WTC11 (cell line): ENCODE results near the gene PYCARD. TPM values are rescaled to one million over a fixed set of nuclear protein-coding genes. Genes with fewer than 3 reads are reported as not detected.
A peak's percentile ranks its signal among the peaks of the same experiment; 100 is the strongest.

Experiments
- ATAC-seq: fragments of 200-7000 bp; cut with Tn5 transposase; 2 replicates; pipeline ENCODE4 v1.10.0; 2021; ENCODE audit warnings: mild to moderate bottlenecking, moderate library complexity
- CTCF ChIA-PET: fragments of 300-600 bp; sonication (Branson Sonifier 250); formaldehyde crosslinking; loops from one replicate; lab custom pipeline; 2021; ENCODE audit warnings: antibody characterized with exemption; lab: Charles Lee
- POLR2A ChIA-PET: fragments of 350-600 bp; sonication (Branson Sonifier 250); formaldehyde crosslinking; loops from one replicate; lab custom pipeline; 2021; ENCODE audit warnings: antibody characterized with exemption; lab: Charles Lee
- DNase-seq: peaks from one replicate; pipeline ENCODE4 v3.0.0; 2021; ENCODE audit warnings: low spot score
- H3K27ac Mint-ChIP-seq: 2 replicates; pipeline ENCODE4 v1.8.0; 2021; ENCODE audit warnings: mixed read lengths
- H3K27me3 Mint-ChIP-seq: 2 replicates; pipeline ENCODE4 v1.8.0; 2021; ENCODE audit warnings: low read depth, mild to moderate bottlenecking, moderate library complexity, mixed read lengths
- H3K36me3 Mint-ChIP-seq: 2 replicates; pipeline ENCODE4 v1.8.0; 2021; ENCODE audit warnings: mixed read lengths
- H3K4me1 Mint-ChIP-seq: 2 replicates; pipeline ENCODE4 v1.8.0; 2022; ENCODE audit warnings: mixed read lengths
- H3K4me3 Mint-ChIP-seq: 2 replicates; pipeline ENCODE4 v1.8.0; 2021; ENCODE audit warnings: mild to moderate bottlenecking, moderate library complexity, mixed read lengths
- H3K9me3 Mint-ChIP-seq: 2 replicates; pipeline ENCODE4 v1.8.0; 2021; ENCODE audit warnings: mixed read lengths
- CREB1 ChIP-seq: sonication (generic); formaldehyde crosslinking; IDR thresholded peaks from 2 replicates; pipeline ENCODE4 v1.8.0; 2023; ENCODE audit warnings: mild to moderate bottlenecking, missing genetic modification reagents
- NFATC4 ChIP-seq: fragments of 250-450 bp; sonication (Bioruptor Pico); IDR thresholded peaks from 2 replicates; pipeline ENCODE4 v1.9.0; 2021; ENCODE audit warnings: mild to moderate bottlenecking
- PREB ChIP-seq: sonication (generic); formaldehyde crosslinking; IDR thresholded peaks from 2 replicates; pipeline ENCODE4 v1.8.1; 2022; ENCODE audit warnings: mild to moderate bottlenecking, missing genetic modification reagents, moderate library complexity, borderline replicate concordance
- ZNF416 ChIP-seq: fragments of 250-450 bp; sonication (Bioruptor Pico); IDR thresholded peaks from 2 replicates; pipeline ENCODE4 v1.9.0; 2021; ENCODE audit warnings: mild to moderate bottlenecking, inconsistent platforms
- total RNA-seq: library from RNA; stranded (reverse); gene quantifications from 3 replicates; pipeline ENCODE4 v1.2.3, GENCODE V29; 2021
- TF ChIP-seq, protein P1 (sequence below): fragments of 250-450 bp; sonication (Bioruptor Pico); IDR thresholded peaks from 2 replicates; pipeline ENCODE4 v1.9.0; 2021; ENCODE audit warnings: mild to moderate bottlenecking
- TF ChIP-seq, protein P2 (sequence below): sonication (generic); formaldehyde crosslinking; IDR thresholded peaks from 2 replicates; pipeline ENCODE4 v1.8.1; 2023; ENCODE audit warnings: mild to moderate bottlenecking, missing genetic modification reagents, moderate library complexity
- TF ChIP-seq, protein P3 (sequence below): sonication (generic); formaldehyde crosslinking; IDR thresholded peaks from 2 replicates; pipeline ENCODE4 v1.8.1; 2023; ENCODE audit warnings: mild to moderate bottlenecking, missing genetic modification reagents, moderate library complexity

The PYCARD gene
- total RNA-seq, 1 experiment from 2014 or later: 35.2 TPM

- peak overlapping the region; percentile 47; the same call in 1 of the 2 replicates for H3K27ac Mint-ChIP-seq
- no peak overlapping the region for H3K4me3 Mint-ChIP-seq
- ATAC-seq (no peak), DNase-seq (no peak)
- H3K4me1 Mint-ChIP-seq: peaks cover 14% of the 10 kb centered on the region
- no peaks in the 10 kb centered on the region for H3K27me3 Mint-ChIP-seq
- H3K9me3 Mint-ChIP-seq: no peaks in the 10 kb centered on the region
- TF ChIP-seq NFATC4 (CRISPR knock-in tag) (0 out of 2 replicates have a peak, but pooled peaks have one; percentile 33), ZNF416 (no peak)
- TF ChIP-seq, all 79 proteins: peak for 1
- H3K36me3 Mint-ChIP-seq: peaks cover 99% of the 10 kb centered on the region
- POLR2A ChIA-PET: interaction anchor here (0.8 to 1.1 kb wide), 3 partner anchors 9 to 10 kb away, joined by 3 to 4 read pairs (median 4); partner anchors contain the start of gene FUS
- CTCF ChIA-PET: interaction anchor here (0.7 kb wide), 1 partner anchor 12 kb away, joined by 3 read pairs; no protein-coding TSS in a partner anchor
Measured at GRCh38 chr16:31189412-31189778, 13.2 kb downstream of the PYCARD start.

DNA sequence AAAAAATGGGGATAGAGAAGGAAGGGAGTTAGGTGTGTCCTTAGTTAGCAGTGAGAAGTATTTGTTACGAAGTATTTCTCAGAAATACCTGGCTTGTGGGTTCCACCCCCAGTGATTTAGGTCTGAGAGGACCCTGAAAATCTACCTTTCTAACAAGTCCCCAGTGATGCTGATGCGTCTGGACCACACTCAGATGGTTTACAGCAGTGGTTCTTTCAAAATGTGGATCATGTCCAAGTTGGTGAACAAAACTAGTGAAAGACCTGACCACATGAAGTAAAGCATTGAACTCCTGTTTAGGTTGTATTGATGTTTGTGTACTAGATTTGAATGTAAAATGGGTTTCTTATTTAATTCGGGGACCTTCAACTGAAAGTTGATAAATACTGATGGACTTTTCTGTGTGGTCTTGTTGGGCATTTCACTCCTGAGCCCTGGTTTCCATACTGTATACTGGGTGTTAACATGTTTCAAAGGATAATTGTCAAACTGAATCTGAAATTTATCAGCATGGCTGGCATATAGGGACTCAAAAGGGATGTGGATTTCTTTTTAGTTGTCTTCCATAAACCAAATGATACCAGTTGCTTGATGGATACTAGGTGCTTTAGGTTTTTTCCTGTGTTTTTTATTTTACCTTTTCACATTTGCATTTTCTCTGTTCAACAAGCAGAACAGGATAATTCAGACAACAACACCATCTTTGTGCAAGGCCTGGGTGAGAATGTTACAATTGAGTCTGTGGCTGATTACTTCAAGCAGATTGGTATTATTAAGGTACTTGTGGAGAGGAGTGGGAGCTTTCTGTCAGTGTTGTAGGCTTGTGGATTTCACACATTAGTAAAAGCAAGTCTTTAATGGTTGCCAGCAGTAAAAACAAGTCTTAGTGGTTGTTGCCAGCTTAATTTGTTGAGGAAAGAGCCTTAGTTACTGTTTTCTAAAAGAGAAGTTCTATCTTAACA lies 13.8 kb downstream of the PYCARD start:
- H3K4me1 Mint-ChIP-seq: peaks cover 17% of the 10 kb centered on the region
- TF ChIP-seq PREB (CRISPR knock-in tag): no peak
- TF ChIP-seq, protein P1, sequence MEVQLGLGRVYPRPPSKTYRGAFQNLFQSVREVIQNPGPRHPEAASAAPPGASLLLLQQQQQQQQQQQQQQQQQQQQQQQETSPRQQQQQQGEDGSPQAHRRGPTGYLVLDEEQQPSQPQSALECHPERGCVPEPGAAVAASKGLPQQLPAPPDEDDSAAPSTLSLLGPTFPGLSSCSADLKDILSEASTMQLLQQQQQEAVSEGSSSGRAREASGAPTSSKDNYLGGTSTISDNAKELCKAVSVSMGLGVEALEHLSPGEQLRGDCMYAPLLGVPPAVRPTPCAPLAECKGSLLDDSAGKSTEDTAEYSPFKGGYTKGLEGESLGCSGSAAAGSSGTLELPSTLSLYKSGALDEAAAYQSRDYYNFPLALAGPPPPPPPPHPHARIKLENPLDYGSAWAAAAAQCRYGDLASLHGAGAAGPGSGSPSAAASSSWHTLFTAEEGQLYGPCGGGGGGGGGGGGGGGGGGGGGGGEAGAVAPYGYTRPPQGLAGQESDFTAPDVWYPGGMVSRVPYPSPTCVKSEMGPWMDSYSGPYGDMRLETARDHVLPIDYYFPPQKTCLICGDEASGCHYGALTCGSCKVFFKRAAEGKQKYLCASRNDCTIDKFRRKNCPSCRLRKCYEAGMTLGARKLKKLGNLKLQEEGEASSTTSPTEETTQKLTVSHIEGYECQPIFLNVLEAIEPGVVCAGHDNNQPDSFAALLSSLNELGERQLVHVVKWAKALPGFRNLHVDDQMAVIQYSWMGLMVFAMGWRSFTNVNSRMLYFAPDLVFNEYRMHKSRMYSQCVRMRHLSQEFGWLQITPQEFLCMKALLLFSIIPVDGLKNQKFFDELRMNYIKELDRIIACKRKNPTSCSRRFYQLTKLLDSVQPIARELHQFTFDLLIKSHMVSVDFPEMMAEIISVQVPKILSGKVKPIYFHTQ (CRISPR knock-in tag): peak; percentile 56; the same call in 1 of the 2 replicates
- ATAC-seq: no peak
- no peaks in the 10 kb centered on the region for H3K9me3 Mint-ChIP-seq
- no peaks in the 10 kb centered on the region for H3K27me3 Mint-ChIP-seq
- peak overlapping the region; percentile 47; the same call in 1 of the 2 replicates for H3K27ac Mint-ChIP-seq
- peaks cover 97% of the 10 kb centered on the region for H3K36me3 Mint-ChIP-seq
- POLR2A ChIA-PET: interaction anchor here (0.7 to 1.7 kb wide), 4 partner anchors 8 to 248 kb away, joined by 3 to 7 read pairs (median 4); partner anchors contain the start of genes FUS and PYCARD
- DNase-seq: no peak
- CTCF ChIA-PET: interaction anchor here (0.7 kb wide), 1 partner anchor 13 kb away, joined by 3 read pairs; no protein-coding TSS in a partner anchor
- H3K4me3 Mint-ChIP-seq: no peak overlapping the region

DNA sequence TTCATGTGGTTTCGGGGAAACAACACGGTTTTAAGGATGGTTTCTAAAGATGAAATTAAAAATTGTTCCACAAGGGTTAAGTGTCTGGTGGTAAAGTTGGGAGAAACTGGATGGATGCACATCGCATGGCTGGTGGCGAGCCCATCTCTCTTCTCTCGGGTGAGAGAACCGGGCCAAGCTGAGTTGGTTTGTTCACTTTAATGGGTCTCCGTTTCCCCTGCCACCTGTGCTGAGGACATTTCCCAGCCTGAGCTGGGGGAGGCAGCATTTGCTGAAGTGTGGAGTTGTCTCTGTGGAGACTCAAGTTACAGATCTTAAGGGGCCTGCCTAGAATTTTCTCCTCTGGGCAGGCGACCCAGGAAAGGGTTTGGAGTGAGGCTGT lies 14.8 kb downstream of the PYCARD start:
- ATAC-seq (no peak; the same call in 1 of the 2 replicates), DNase-seq (no peak)
- peaks cover 26% of the 10 kb centered on the region for H3K4me1 Mint-ChIP-seq
- H3K9me3 Mint-ChIP-seq: no peaks in the 10 kb centered on the region
- CTCF ChIA-PET: no interaction called here
- POLR2A ChIA-PET: interaction anchor here (0.6 to 1.7 kb wide), 3 partner anchors 14 to 247 kb away, joined by 5 to 7 read pairs (median 6); partner anchors contain the start of gene PYCARD
- no peaks in the 10 kb centered on the region for H3K27me3 Mint-ChIP-seq
- TF ChIP-seq, protein P1 (CRISPR knock-in tag): peak; percentile 57; the same call in 1 of the 2 replicates
- TF ChIP-seq, protein P2, sequence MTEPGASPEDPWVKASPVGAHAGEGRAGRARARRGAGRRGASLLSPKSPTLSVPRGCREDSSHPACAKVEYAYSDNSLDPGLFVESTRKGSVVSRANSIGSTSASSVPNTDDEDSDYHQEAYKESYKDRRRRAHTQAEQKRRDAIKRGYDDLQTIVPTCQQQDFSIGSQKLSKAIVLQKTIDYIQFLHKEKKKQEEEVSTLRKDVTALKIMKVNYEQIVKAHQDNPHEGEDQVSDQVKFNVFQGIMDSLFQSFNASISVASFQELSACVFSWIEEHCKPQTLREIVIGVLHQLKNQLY: no peak
- TF ChIP-seq, protein P3, sequence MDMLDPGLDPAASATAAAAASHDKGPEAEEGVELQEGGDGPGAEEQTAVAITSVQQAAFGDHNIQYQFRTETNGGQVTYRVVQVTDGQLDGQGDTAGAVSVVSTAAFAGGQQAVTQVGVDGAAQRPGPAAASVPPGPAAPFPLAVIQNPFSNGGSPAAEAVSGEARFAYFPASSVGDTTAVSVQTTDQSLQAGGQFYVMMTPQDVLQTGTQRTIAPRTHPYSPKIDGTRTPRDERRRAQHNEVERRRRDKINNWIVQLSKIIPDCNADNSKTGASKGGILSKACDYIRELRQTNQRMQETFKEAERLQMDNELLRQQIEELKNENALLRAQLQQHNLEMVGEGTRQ (CRISPR knock-in tag): no peak
- no peak for TF ChIP-seq CREB1 (CRISPR knock-in tag)
- H3K4me3 Mint-ChIP-seq: no peak overlapping the region
- no peak overlapping the region for H3K27ac Mint-ChIP-seq
- peaks cover 99% of the 10 kb centered on the region for H3K36me3 Mint-ChIP-seq
